NOMO-1 treated with DMSO at 0.1 percent for 48 hours (cell line): ENCODE measurements around the gene NEMF.
"Not testable (repeated sequence)": the region's sequence is repeated elsewhere in the genome, so short reads cannot be mapped to it uniquely, and the experiment has no call there.

Experiments
- DNase-seq: peaks from one replicate; lab custom pipeline; 2025; ENCODE audit not compliant: unreplicated experiment; lab: John Stamatoyannopoulos, UW

The NEMF gene

GRCh38 chr14:49816844-49817243 lies 35.7 kb downstream of the NEMF start:
- no peak for DNase-seq

DNA sequence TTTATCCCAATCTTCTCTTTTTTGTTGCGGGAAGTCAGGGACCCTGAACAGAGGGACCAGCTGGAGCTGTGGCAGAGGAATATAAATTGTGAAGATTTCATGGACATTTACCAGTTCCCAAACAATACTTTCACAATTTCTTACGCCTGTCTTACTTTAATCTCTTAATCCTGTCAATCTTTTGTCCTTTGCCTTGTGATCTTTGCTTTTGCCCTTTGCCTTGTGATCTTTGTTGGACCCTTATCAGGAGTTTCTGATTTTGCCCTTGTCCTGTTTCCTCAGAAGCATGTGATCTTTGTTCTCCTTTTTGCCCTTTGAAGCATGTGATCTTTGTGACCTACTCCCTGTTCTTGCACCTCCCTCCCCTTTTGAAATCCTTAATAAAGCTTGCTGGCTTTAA lies 36.5 kb downstream of the NEMF start:
- not testable (repeated sequence) for DNase-seq

DNA sequence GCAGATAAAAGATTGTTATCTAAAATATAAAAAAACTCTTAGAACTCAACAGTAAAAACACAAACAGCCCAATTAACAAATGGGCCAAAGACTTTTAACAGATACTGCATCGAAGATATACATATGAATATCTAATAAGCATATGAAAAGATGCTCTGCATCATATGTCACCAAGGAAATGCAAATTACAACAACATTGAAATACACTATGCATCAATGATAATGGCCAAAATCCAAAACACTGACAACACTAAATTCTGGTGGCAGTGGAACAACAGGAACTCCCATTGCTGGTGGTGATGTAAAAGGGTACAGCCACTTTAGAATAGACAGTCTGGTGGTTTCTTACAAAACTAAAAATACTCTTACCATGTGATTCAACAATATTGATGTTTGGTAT lies 43.8 kb downstream of the NEMF start:
- DNase-seq = no peak

DNA sequence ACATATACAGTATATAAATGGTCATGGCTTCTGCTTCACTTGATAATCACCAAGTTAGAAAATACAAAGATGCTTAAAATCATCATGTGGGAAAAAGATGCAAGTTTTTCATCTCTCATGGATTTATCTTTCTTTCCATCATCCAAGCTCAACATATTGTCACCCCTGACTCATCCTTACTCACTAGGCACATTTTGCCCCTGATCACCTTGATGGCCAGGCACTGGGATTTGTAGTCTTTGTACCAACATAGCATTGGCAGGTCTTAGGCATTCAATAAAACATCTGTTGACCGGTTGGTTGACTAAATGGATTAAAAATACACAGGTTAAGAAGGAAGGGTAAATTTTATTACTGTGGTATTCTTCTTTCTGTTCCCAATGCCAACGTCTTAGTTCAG lies 56.6 kb downstream of the NEMF start:
- no peak for DNase-seq

- DNase-seq = no peak
Measured at GRCh38 chr14:49792618-49793017, 60.0 kb downstream of the NEMF start.

GRCh38 chr14:49786315-49786714 lies 66.3 kb downstream of the NEMF start:
- DNase-seq = no peak

- DNase-seq = no peak
Measured at GRCh38 chr14:49783394-49784014, 69.1 kb downstream of the NEMF start.

GRCh38 chr14:49781040-49781439 lies 71.5 kb downstream of the NEMF start:
- DNase-seq = not testable (repeated sequence)

DNA sequence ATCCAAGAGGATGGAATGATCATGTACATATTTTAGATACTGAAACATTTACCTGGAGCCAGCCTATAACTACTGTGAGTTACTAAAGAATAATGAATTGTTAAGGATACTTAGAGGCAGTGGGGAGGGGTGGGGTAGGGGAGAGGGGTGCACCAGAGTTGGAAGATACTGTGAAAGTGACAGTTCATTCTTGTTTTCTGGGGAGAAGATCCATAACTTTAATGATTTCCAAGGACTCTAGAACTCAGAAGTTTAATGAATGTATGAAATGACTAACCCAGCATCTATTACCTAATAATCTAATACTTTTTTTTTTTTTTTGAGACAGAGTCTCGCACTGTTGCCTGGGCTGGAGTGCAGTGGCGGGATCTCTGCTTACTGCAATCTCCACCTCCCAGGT lies 74.2 kb downstream of the NEMF start:
- no peak for DNase-seq

- DNase-seq = no peak
Measured at GRCh38 chr14:49774106-49774505, 78.5 kb downstream of the NEMF start.

DNA sequence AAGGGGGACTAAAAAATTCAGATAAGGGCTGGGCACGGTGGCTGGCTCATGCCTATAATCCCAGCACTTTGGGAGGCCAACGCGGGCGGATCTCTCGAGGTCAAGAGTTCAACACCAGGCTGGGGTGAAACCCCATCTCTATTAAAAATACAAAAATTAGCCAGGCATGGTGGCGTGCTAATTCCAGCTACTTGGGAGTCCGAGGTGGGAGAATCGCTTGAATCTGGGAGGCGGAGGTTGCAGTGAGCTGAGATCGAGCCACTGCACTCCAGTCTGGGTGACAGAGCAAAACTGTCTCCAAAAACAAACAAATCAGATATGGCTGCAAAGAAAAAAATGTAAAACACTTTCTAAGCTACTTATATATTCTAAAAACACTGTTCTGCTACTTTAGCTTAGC lies 80.9 kb downstream of the NEMF start:
- DNase-seq = not testable (repeated sequence)

DNA sequence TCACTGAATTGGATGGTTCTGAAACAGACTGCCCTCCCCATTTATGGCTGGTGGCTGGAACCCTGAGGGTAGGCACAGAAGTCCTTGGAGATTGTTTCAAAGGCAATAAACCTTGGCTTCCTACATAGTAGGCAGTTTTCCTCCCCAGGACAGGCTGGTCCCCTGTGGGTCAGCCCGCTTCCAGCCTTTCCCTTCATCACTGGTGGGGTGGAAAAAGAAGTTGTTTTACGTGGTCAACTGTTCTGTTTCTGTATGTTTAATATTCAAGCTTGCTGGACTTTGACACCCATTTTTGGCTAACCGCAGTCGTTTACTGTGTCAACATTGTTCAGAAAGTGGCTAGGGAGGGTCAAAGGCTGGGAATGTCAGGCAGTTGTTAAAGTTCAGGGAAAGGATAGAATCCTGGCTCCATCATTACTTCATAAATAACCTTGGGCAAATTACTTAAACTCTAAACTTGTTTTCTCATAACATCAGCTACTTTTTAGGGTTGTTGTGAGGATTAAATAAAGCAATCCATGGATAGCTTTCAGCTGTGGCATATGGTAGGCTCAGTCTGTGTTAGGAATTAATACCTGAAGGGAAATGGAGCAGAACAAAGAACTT lies 82.3 kb downstream of the NEMF start:
- peak; percentile 9 for DNase-seq

DNA sequence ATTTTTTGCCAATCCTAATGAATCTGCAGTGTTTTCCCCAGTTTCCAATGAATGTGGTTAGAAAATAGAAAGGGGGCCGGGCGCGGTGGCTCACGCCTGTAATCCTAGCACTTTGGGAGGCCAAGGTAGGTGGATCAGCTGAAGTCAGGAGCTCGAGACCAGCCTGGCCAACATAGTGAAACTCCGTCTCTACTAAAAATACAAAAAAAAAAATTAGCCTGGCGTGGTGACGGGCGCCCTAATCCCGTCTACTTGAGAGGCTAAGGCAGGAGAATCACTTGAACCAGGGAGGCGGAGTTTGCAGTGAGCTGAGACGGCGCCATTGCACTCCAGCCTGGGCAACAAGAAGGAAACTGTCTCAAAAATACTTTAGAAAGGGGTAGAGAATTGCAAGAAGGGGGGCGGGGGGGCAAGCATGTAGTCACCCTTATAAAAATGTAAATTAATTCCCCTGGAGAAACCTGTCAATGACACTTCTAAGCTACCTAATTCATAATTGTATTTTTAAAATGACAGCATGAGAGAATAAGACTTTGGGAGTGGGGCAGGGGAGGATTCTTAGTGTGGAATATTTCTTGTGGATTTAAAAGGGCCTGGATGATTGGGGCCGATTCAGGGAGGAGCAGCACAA lies 82.9 kb downstream of the NEMF start:
- no peak for DNase-seq

DNA sequence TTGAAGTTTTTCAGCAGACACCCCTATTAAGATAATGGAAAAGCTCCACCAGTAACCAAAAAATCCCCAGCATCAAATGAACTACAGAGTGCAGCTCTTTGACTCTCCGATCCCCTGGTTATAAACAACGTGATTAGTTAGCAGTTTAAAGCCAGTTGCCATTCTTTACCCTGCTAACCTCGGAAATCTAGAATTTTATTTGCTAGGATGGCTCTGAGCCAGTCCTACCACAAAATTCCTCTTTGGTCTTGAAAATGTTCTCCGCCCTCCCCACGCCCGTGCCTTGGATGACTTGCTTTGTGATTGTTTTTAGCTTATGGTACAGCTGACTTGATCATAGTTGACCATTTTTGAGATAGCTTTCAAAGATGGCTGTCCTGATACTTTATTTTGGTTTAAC lies 83.4 kb downstream of the NEMF start:
- no peak for DNase-seq

DNA sequence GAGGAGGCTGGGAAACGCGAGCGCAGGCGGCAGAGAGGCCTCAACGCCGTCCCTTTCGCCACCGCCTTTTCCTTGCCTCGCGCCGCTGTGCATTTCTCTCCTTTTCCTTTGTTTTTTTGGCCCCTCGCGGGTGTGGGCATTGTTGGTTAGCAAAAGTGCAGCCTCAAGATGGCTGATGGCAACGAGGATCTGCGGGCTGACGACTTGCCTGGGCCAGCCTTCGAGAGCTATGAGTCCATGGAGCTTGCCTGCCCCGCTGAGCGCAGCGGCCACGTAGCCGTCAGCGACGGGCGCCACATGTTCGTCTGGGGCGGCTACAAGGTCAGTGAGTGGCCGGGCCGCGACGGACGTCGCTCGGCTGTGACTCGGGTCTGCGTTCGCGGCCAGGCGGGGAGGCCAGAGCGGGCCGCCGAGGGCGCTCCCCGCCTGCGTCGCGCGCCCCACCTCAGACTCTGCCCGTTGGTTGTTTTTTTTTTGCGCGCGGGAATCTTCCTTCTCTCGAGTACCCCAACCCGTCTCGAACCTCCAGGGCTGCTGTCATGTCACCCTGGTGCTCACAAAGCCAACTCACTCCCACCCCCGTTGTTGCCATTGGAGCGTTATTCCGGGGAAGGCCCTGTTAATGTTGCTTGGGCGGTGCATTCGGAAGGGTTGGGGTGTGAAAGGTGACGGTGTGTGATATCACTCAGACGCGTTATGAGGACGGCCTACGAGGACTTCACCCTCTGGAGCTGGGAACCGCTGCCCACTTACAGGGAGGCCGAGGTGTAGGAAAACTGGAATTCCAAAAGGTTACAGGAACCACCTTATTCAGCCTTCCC lies 84.1 kb downstream of the NEMF start:
- DNase-seq = peak; percentile 41

DNA sequence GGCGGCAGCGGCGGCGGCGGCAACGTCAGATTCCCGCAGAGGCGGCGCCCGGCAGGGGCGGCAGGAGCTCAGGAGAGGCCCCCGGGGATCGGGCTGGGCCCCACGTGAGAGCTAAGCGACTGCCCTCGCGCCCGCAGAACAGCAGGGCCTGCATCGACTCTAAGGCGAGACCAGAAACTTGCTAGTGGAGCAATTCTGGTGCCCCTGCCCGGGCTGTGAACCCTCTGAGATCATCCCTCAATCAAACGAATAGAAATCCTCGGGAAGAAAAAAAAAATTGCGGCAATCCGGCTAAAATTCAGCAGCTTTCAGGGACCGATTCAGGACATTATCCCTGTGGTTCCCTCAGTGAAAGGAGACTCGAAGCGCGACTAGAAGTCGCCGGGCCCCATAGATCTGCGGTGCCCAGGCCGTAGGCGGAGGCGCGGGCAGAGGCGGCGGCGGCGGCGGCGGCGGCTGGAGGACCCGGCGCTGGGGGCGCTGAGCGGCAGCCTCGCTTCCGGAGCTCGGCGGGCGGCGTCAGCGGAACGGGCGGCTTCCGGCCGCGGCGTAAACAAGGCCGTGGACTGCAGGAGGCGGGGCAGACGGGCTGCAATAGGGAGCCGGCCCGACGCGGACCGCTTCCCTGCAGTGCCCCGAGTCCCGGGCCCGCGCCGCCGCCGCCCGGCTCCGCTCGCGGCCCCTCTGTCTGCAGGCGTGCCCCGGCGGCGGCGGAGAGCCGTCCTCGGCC lies 84.9 kb downstream of the NEMF start, which contains the start of gene KLHDC2:
KLHDC2 (plus strand) TSS at position 583 of the 730 bp plus-strand sequence. CDS start 316 bp downstream, outside the sequence.
- DNase-seq = peak; percentile 84

DNA sequence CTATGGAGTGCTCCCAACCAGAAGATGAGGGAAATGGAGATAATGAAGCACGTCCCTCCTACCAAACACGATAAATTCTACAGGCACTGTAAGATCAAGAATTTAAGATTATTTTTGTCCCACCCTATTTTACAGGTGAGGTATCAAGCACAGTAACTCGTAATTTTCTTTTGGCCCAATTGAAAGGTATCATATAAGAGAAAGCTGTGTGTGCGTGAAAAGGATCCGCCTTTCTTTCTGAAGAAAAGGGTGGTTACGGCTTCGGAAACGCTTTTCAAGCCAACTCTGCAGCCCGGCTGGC lies 85.4 kb downstream of the NEMF start:
- no peak for DNase-seq

DNA sequence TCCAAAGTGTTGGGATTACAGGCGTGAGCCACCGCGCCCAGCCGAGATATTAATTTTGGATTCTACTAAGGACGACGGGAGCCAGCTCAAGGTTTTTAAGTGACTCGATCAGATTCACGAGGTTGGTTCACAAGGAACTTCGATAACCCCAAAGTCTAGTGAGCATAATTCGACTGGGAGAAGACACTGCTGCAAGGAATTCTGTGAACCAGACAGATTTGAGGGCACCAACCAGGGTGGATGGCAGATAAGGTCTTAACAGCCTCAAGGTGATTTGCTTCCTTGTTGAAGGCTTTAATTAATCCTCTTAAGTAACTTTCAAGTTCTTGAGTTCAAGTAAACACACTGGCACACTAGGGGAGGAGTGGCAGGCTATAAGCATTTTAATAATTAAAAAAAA lies 85.7 kb downstream of the NEMF start:
- DNase-seq = no peak

DNA sequence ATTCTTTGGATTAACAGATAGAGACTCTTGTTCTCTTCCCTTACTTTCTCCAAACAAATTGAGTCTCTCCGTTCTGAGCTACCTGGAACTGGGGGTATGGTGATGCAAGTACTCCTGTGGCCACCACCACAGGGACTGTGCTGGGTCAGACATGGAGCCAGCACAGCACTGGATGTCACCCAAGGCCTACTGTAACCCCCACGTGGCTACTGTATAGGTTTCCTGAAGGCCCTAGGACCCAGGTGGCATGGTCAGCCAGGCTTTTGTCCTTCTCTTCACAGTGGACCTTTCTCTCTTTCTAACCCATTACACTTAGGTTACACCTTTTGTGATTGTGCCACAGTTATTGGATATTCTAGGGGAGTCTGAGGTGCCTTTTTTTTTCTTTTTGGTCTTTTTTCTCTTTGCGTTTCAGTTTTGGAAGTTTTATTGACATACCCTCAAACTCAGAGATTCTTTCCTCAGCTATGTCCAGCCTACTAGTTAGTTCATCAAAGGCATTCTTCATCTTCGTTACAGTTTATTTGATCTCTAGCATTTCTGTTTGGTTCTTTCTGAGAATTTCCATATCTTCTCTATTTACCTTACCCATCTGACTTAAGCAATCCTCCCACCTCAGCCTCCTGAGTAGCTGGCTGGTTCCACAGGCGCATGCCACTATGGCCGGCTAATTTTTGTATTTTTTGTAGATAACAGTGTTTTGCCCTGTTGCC lies 90.6 kb downstream of the NEMF start:
- no peak for DNase-seq

- DNase-seq = no peak
Measured at GRCh38 chr14:49755378-49755777, 97.2 kb downstream of the NEMF start.
